PC-9 (cell line): Measurements from ENCODE around the gene DNAJC13.

Experiments used
- CTCF ChIP-seq: fragments of 200-600 bp; sonication (generic); conservative IDR thresholded peaks from 2 replicates; pipeline ENCODE4 v1.6.1; 2017; ENCODE audit warnings: mixed run types, antibody characterized with exemption, mild to moderate bottlenecking, moderate library complexity
- EZH2 ChIP-seq: fragments of 200-600 bp; sonication (generic); IDR thresholded peaks from 2 replicates; pipeline ENCODE4 v1.8.0; 2017; ENCODE audit warnings: antibody characterized with exemption, low read depth

GRCh38 chr3:132382267-132382666 lies 35.0 kb upstream of the DNAJC13 start:
- TF ChIP-seq CTCF: no peak
- TF ChIP-seq EZH2: no peak
